K562 (cell line): ENCODE measurements around the gene HOXB8. TPM values are rescaled to one million over a fixed set of nuclear protein-coding genes. Genes with fewer than 3 reads are reported as not detected.

Experiments used
- CREB3L1 ChIP-seq: fragments of 450-650 bp; IDR thresholded peaks from 2 replicates; pipeline ENCODE4 v1.6.1; 2014; ENCODE audit warnings: low read depth, mild to moderate bottlenecking, moderate library complexity, borderline replicate concordance
- CUX1 ChIP-seq: fragments of 200-800 bp; sonication (Bioruptor generic); IDR thresholded peaks from 2 replicates; pipeline ENCODE4 v1.6.1; 2016; ENCODE audit warnings: missing genetic modification characterization, missing compliant biosample characterization
- FOXP1 ChIP-seq: sonication (generic); formaldehyde crosslinking; IDR thresholded peaks from 2 replicates; pipeline ENCODE4 v1.8.0; 2022; ENCODE audit warnings: mild to moderate bottlenecking, missing genetic modification reagents
- MBD1 ChIP-seq: fragments of 250-450 bp; sonication (Bioruptor Pico); IDR thresholded peaks from 2 replicates; pipeline ENCODE4 v1.8.0; 2022; ENCODE audit warnings: inconsistent platforms
- NR3C1 ChIP-seq: sonication (generic); formaldehyde crosslinking; IDR thresholded peaks from 2 replicates; pipeline ENCODE4 v1.8.1; 2022; ENCODE audit warnings: missing genetic modification reagents
- PYGO2 ChIP-seq: fragments of 450-650 bp; IDR thresholded peaks from 2 replicates; pipeline ENCODE4 v1.6.1; 2016; ENCODE audit warnings: mild to moderate bottlenecking, missing genetic modification characterization, moderate library complexity, missing compliant biosample characterization
- SMARCE1 ChIP-seq: fragments of 450-650 bp; IDR thresholded peaks from 2 replicates; pipeline ENCODE4 v1.7.1; 2016; ENCODE audit warnings: mild to moderate bottlenecking
- SRSF9 ChIP-seq: fragments of 200-400 bp; formaldehyde crosslinking; IDR thresholded peaks from 2 replicates; pipeline ENCODE4 v1.6.1; 2017; ENCODE audit warnings: low read depth, low read length, borderline replicate concordance
- TAL1 ChIP-seq: fragments of 450-650 bp; IDR thresholded peaks from 2 replicates; pipeline ENCODE4 v1.6.1; 2016; ENCODE audit warnings: mild to moderate bottlenecking
- ZNF449 ChIP-seq: fragments of 250-450 bp; sonication (Bioruptor Pico); IDR thresholded peaks from 2 replicates; pipeline ENCODE4 v1.8.0; 2022; ENCODE audit warnings: moderate library complexity, mild to moderate bottlenecking, inconsistent platforms
- ZNF780A ChIP-seq: fragments of 250-450 bp; sonication (Bioruptor Pico); IDR thresholded peaks from 2 replicates; pipeline ENCODE4 v1.5.0; 2021; ENCODE audit warnings: mild to moderate bottlenecking
- polyA plus RNA-seq, 8 experiments: library from polyadenylated mRNA; depleted of rRNA in 4 of 8; stranded (reverse) in 5 of 8; unstranded in 3 of 8; fragments of >200 nt; fragmentation: Nextera tagmentation in 2 of 8; fragmentation: Illumina TruSeq in 1 of 8; extraction: Ambion mirVana in 2 of 8; extraction: Trizol in 1 of 8; gene quantifications; 2 replicates each; pipeline versions ENCODE4 v1.2.1 to v1.2.3, GENCODE V29; 2011 to 2014; ENCODE audit warnings: inconsistent platforms in 1 of 8, missing spikeins in 1 of 8
- total RNA-seq, 7 experiments: library from RNA; depleted of rRNA in 6 of 7; stranded (reverse); fragments of >200 nt in 6 of 7; fragmentation: Illumina TruSeq in 2 of 7; extraction: Trizol in 2 of 7; gene quantifications; 2 replicates each; pipeline versions ENCODE4 v1.2.1 to v1.2.3, GENCODE V29; 2011 to 2021; ENCODE audit warnings: low replicate concordance in 1 of 7

Gene HOXB8
- total and polyA plus RNA-seq, 9 of the 15 experiments (the other 6 are each of a cell fraction or from before 2014, with no cell fraction given) = 0.52 to 23.8 (median 3.6) TPM

GRCh38 chr17:48576479-48577309 is 38.4 kb downstream of the HOXB8 start (continued):
- no peak for TF ChIP-seq ZNF449 (CRISPR knock-in tag)
- TF ChIP-seq SMARCE1 = 0 out of 2 replicates have a peak, but pooled peaks have one; percentile 13
- no peak; the same call in 1 of the 2 replicates for TF ChIP-seq CREB3L1
- no peak for TF ChIP-seq NR3C1 (CRISPR knock-in tag)
- TF ChIP-seq CUX1 = no peak
- peak; percentile 18; the same call in 1 of the 2 replicates for TF ChIP-seq PYGO2 (tag)
- no peak for TF ChIP-seq MBD1 (CRISPR knock-in tag)
- no peak for TF ChIP-seq ZNF780A (CRISPR knock-in tag)
- no peak for TF ChIP-seq TAL1
- TF ChIP-seq FOXP1 (CRISPR knock-in tag) = no peak
- TF ChIP-seq SRSF9 = no peak
